ENCODE results near the gene HELQ.

Gene HELQ

GRCh38 chr4:83370640-83370906 lies 85.0 kb downstream of the HELQ start:
- DNase-seq: no peak

DNA sequence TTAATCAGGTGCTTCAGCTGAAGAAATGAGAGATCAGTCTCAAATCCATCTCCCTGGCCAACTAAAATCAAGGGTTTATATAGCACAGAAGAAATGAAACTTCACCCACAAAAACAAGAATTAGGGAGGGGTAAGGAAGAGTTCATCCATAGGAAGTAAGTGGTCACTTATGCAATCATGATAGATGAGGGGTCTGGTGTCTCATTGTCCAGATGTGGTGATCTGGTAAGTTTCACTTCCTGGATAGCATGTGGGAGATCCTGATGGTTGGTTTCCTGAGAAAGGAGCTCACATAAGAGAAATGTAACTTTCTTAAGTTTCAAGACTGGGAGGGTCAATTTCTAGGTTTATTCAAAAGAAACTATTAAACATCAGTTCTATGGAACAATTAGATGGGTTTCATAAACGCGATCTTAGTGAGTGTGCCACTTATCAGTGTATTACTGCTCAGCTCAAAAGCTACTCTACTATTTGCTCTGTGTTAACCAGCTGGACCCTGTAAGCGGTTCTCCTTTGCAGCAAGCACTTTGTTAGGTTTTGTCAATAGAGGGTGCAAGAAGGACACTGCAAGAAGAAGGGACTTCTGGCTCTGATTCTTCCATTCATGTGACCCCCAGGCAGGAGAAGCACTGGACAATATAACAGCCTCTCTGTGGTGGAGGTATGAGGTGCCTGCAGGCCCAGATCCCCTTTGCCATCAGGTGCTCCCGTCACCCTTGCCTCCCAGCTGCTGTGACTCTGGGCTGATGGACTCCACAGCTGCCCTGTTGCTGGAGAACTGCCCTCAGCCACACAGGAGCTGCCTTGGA lies 85.6 kb downstream of the HELQ start:
- no peak for DNase-seq

DNA sequence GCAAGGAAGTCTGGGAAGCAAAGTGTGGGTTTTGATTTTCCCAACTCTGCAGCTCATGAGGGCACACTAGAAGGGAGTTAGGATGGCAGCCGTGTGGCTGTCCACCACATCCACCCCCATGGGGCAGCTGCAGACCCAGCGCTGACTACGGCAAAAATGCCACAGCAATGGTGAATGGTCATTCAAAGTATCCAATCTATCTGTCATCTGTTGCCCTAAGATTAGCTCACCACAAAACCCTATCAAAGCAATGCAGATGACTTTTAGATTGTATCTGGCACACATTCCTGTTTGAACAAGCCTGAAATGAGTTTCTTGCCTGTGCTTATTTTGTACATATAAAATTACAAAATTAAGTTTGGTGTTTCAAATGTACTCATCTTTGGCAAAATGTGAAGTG lies 91.3 kb downstream of the HELQ start:
- no peak for DNase-seq

- no peak for DNase-seq
Measured at GRCh38 chr4:83362492-83363329, 92.9 kb downstream of the HELQ start.

DNA sequence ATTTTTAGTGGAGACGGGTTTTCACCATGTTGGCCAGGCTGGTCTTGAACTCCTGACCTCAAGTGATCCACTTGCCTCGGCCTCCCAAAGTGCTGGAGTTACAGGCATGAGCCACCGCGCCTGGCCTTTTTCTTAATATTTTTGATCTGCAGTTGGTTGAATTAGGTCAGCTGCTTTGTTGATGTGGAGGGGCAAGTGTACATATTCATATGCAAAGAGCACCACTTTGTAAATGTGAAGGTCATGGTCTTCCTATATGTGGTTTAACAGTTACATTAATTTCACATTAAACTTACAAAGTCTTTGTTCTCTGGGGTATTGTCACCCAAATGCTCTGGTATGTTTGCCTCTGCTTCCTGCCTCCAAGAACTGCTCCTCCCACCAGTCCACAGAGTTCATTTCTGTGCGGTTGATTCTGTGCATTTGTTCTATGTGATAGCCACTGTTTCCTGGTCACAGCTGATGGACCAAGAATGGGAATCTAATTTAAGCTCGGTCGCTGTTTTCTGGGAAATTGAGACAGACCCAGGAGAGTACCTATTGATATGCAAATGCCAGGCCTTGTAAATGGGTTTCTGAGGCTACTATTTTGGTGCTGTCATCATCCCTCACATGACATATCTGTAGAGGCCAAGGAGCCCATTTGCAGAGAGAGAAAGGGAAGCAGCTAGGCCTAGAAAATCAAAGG lies 94.1 kb downstream of the HELQ start:
- no peak for DNase-seq

DNA sequence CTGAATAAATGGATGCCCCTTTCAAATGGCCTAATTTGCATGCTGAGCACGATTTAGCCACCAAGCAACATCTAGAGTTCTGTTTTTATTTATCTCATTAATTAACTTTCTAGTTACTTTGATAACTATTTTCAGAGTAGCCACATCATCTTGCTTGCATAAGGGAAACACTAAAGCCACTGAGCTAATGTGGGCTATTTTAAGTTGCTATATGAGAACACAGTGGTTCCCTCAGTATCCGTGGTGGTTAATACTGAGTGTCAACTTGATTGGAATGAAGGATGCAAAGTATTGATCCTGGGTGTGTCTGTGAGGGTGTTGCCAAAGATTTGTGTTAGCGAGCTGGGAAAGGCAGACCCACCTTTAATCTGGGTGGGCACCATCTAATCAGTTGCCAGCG lies 95.6 kb downstream of the HELQ start:
- no peak for DNase-seq

- no peak for DNase-seq
Measured at GRCh38 chr4:83358410-83358809, 97.2 kb downstream of the HELQ start.
